ENCODE results near the gene PHF3.
A peak's percentile ranks its signal among the peaks of the same experiment; 100 is the strongest.
"Not testable (repeated sequence)": the region's sequence is repeated elsewhere in the genome, so short reads cannot be mapped to it uniquely, and the experiment has no call there.

Gene PHF3

DNA sequence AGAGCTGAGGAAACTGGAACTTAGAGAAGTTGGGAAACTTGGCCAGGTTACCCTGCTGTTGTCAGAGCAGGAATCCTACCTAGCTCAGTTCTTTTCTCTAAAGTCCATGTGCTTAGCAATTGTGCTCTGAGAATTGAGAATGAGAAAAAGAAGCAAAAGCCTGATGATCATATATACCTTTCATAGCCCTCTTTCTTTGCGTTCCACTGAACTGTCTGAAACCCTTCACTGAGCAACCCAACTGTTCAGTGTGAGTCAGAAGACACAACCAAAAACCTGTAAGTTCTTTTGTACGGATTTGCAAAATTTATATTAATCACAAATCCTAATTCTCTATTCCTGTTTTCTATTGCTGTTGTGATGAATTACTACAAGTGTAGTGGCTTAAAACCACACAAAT is 80.6 kb downstream of the PHF3 start:
- no peak for DNase-seq

DNA sequence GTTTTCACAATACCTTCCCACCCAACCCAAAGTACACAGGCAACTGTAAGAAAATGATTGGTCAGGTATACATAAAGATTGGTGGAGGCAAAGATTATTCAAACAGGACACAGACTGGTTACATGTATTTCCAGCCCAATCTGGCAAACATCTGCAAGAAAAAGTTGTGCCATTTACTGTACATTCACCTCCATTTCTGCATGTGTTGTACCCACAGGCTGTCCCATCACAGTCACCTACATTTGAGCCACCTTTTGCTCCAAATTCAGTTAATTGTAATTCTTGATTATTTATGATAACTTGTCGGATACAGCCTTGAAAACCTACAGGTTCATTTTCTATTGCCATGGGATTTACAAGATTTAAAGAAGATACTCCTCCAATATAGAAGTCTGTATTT is 85.6 kb downstream of the PHF3 start:
- DNase-seq: no peak

DNA sequence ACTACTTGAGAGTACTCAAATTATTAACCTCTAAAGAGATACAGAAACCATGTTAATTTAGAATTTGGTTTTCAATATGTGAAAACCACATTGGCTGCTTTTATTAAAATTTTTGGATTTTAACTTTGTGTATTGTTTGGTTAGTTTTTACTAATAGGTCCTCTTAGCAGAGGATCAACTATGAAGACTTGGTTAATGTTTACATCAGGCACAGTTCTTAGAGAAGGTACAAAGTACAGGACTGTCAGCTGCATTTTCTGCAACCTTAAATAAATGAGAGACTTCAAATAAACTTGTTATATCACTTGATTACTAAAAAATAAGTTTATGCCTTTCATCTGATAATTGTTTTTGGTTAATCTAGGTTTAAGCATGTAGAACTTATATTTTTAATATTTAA is 89.1 kb downstream of the PHF3 start:
- DNase-seq: no peak

DNA sequence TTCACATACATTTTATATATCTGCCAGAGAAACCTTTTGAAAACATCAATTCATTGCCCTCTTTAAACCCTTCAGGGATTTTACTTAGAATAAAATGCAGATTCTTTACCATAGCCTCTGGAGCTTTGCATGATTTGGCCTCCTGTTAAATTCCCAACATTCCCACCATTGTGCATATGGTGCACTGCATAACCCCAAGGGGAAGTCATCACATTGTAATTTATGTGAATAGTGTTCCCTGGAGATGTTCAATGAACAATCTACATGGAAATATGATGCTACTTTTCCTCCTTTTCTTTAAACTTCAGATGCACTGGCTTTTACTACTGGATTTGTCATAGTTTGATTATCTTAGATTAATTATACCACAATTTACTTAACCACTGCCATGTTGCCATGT is 94.7 kb downstream of the PHF3 start:
- DNase-seq: no peak

DNA sequence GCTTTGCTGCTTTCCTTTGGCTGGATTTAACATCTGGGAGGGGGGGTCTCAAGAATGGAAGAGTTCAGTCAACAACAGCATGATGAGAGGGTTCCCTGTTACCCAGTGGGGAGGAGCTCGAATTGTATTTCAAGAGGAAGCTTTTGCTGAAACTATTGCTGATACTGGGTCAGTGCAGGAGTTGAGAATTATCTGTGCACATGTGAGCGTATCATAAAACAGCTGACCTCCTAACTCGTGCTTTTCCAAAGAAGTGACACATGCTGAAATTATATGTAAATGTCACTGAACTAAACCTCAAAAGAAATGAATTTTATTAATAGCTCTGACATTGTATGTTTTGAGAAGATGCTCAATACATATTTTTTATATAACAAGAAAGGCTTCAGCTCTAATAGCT is 96.3 kb downstream of the PHF3 start:
- no peak for DNase-seq

DNA sequence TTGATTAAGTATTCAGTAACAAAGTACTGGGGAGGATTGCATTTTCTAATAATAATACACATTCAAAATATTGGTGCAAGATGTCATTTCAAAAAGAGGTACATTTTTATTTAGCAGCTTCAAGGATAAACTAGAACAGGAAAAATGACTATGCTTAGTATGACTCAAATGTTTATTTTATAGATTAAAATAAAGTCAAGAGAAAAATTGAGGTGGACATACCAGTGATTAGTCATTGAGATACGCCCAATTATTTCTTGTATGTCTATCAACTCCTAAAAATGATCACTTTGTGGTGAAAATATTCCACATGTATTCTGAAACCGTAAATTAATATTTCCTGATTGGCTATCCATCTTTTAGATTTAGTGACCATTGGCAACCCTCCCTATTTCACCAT is 96.7 kb downstream of the PHF3 start:
- DNase-seq: no peak

DNA sequence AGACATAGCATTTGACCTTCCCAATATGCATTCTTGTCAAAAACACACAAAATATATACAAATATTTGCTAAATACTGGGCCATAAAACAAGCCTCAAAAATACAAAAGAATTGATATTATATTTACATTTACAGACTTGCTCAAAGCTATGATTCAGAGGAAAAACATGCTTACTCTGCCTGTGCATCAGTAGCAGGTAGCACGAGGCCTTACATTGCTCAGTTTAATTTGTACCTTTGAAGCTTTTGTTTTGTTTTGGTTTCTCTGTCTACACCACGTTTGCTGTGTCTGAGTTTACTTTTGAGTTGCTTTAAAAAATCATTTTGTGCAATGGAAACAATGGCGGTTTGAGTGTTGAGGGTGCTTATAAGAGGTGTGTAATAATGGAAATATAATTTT is 99.3 kb downstream of the PHF3 start:
- no peak for DNase-seq

DNA sequence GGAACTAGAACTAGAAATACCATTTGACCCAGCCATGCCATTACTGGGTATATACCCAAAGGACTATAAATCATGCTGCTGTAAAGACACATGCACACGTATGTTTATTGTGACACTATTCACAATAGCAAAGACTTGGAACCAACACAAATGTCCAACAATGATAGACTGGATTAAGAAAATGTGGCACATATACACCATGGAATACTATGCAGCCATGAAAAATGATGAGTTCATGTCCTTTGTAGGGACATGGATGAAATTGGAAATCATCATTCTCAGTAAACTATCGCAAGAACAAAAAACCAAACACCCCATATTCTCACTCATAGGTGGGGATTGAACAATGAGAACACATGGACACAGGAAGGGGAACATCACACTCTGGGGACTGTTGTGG is 102.6 kb downstream of the PHF3 start:
- DNase-seq: not testable (repeated sequence)

DNA sequence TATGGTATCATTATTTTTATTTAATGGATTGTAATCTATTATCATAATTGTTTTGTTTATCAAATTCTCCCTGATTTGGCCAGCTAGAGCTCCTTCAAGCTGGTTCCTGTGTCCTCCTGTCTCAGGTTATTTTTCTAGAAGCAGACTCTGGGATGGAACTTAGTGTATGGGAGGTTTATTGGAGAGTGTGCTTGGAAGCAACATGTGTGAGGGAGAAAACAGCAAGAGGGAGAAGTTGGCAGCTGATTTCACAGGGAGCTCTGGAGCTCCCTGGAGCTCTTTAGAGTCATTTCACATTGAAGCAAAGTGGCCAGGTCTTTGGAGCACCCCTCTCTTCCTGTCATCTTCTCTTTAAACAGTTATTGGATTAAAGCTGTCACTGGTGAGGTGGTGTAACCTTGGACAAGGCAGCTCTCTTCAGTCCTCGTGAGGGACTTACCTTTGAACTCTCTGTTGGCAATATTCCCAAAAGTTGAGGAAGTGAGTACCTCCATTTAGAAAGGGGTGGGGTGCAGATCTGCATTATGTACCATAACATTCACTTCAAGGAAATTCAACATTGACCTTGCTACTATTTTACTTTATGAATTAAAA is 103.6 kb downstream of the PHF3 start:
- no peak for DNase-seq

DNA sequence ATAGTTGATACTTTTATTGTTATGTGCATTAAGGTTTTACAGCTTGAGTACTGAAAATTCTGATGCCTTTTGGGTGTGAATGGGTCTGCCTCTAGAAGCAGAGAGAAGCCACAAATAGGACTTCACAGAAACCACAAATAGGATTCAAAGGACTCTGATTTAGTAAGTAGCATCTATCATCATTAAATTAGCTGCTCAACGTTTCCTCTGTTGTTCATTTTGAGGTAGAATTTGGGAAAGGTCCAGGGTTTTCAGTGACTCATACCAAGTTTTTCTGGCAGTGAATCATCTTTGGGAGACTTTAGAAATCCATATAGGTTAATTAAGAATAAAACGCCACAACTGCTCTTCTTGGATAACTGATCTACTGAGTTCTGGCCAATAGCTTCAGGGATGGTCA is 105.1 kb downstream of the PHF3 start:
- no peak for DNase-seq

DNA sequence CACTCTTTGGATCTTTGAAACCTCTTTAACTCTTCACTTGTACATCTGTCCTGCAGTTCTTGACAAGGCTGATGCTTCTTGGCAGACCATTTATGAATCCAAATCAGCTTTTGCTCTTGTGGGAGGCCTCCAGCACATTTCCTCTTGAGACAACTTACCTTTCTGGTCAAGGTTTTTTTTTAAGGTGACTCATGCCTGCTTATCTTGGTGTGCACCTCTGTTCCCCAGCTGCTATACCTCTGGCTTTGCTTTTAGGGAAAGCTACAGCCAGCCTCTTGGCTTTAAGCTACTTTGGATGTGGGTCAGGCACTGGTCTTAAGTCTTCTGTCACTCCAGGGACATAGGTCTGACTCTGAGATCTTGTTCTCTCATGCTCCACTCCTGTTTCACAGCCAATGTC is 106.5 kb downstream of the PHF3 start:
- no peak for DNase-seq

DNA sequence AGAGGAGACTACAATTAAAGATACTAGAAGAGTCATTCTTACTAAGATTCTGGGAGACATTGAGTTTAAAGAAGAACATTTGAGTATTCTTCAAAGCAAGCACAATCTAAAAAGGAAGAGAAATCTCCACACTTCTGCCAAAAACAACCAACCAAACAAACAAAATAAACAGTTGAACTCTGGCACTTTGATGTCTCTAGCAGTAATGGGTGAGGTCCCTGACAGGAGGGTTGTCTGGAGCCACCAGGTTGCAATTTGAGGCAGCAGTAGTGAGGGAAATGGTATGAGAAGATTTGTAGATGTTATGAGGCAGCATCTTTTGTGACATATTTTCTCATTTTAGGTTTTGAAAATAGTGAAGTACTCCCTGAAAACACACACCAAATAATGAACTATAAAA is 108.1 kb downstream of the PHF3 start:
- DNase-seq: no peak

DNA sequence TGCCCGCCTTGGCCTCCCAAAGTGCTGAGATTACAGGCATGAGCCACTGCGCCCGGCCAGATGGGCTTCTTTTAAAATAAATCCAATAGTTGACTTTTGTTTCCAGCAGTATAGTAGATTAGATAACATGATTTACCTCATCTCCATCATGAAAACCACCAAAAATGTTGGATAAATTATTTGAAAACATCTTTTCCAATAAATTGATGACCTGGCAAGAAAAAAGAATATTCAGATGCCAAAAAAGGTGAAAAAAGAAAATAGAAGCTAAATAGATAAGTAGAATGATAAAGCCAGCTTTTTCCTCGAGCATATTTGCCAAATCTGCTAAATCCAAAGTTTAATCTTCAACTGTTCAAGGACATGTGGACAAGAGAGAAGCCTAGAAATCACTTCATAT is 109.2 kb downstream of the PHF3 start:
- DNase-seq: no peak

DNA sequence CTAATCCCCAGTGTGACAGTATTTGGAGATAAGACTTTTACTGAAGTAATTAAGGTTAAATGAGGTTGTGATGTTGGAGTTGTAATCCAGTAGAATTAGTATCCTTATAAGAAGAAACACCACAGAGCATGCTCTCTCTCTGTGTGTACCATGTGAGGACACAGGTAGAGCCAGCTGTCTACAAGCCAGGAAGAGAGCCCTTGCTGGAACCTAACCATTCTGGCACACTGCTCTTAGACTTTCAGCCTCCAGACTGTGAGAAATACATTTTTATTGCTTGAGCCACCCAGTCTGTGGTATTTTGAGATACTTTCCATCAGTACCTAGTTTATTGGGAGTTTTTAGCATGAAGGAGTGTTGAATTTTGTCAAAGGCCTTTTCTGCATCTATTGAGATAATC is 110.2 kb downstream of the PHF3 start:
- no peak for DNase-seq

DNA sequence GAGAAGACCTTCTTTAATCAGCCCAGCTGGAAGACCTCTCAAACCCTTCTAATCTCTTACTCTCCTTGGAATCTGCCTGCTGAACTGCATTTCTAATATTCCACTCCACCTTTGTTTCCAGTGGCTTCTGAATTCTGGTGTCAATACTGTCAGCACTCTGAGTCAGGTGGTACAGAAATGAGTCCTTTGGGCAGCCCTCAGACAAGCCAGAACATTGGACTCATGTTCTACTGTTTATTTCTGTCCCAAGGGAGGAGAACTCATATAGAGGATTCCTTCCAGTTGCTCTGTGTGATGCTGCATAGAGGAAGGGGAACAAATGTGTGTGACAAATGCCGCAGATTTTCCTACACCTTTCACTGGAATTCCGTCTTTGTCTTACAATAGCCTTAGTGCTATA is 114.8 kb downstream of the PHF3 start:
- peak; percentile 10 for DNase-seq

DNA sequence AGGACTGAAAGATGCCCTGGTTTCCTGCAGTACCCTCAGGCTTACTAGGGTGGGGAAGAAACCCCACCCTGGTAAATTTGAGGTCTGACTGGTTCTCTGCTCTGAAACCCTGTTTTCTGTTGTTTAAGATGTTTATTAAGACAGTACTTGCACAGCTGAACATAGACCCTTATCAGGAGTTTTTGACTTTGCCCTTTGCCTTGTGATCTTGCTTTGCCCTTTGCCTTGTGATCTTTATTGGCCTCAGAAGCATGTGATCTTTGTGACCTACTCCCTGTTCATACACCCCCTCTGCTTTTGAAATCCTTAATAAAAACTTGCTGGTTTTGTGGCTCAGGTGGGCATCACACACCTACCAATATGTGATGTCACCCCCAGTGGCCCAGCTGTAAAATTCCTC is 121.7 kb downstream of the PHF3 start:
- DNase-seq: not testable (repeated sequence)

DNA sequence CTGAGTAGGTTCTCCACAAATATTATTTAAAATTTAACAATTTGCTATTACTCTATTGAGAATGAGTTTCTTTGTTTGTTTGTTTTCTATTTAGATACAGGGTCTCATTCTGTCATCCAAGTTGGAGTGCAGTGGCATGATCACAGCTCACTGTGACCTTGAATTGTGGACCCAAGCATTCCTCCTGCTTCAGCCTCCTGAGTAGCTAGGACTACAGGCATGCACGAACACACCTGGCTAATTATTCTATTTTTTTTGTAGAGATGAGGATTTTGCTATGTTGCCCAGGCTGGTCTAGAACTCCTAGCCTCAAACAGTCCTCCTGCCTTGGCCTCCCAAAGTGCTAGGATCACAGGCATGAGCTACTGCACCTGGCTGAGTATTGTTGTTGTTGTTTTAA is 122.2 kb downstream of the PHF3 start:
- DNase-seq: no peak

DNA sequence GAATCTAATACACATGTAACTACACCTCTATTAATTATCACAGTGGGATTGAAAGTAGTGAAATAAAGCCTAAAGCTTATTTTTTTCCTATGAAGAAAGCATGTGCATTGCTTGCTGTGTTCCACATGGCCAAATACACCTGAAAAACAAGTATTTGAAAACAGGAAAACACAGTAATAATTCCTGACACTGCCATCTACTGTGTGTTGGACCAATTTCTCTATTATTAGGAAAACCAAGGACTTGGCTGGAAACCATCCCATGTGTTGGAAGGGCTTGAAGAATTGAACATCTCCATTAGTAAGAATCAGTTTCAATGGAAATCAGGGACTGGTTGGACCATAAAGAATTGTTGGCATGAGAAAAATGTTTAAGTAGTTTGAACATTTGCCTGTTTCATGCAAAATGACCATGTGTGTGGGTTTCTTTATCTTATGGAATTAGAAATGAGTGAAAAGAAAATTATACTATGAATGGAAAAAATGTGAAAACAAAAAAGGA is 124.1 kb downstream of the PHF3 start:
- DNase-seq: no peak

DNA sequence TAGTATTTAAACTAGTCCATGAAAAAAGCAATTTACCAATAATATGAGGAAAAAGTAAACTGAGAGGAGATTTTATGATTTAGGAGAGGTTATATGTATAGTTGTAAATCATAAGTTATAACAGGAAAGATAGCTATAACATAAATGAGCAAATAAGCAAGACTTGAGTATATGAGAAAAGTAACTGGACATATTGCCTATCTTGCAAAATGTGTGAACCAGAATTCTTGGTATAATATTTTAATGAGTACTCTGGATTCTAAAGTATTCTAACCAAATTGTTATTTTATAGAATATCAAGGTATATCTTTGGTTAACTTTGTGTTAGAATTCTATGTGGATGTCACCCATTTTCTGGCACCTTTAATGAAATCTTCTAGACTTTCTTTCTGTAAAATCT is 124.6 kb downstream of the PHF3 start:
- DNase-seq: no peak

DNA sequence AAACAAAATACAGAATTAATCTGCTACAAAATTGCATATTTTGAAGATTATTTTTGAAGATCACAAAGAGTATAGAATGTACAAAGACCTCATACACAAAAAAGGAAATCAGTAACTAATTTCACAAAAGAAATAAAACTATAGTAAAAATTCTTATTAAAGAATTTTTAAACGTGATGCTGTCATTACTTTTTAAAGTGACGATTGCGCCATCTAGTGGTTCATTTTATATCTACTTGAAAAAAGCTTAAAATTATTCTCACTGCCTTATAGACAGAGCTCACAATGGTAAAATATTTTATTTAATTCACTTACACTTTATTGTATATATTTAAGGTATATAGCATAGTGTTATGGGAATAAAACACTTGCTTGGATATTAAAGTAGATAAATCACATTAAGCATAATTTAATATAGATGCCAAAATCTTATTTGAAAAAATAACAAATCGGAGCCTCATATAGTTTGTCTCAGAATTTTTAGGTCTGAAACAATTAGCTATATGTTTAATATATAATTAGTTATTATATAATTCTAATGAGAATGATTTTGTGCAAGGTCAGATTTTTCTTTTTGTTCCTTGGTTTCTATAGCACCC is 128.8 kb downstream of the PHF3 start:
- DNase-seq: peak; percentile 85
